HCT116 (cell line): ENCODE data around the gene FAR1. TPM values are rescaled to one million over a fixed set of nuclear protein-coding genes. Genes with fewer than 3 reads are reported as not detected.
"Not testable (repeated sequence)": the region's sequence is repeated elsewhere in the genome, so short reads cannot be mapped to it uniquely, and the experiment has no call there.

ENCODE experiments used
- ATAC-seq: fragments of 200-7000 bp; cut with Tn5 transposase; 2 replicates; pipeline ENCODE4 v1.9.1; 2020; ENCODE audit warnings: mild to moderate bottlenecking, moderate library complexity
- BruUV-seq: library from RNA; stranded (reverse); fragments of 400-500 nt; replicated peaks from 2 replicates; lab custom pipeline; 2021; lab: Mats Ljungman, UMichigan
- CTCF ChIA-PET: fragments of 300-600 bp; sonication (Branson Sonifier 250); formaldehyde crosslinking; loops from one replicate; lab custom pipeline; 2021; ENCODE audit warnings: antibody characterized with exemption; lab: Charles Lee
- POLR2A ChIA-PET: fragments of 300-600, 350-600 bp; sonication (Branson Sonifier 250); formaldehyde crosslinking; loops from one replicate; lab custom pipeline; 2021; ENCODE audit warnings: antibody characterized with exemption; lab: Charles Lee
- RAD21 ChIA-PET, 2 experiments: fragments of 300-600 bp; sonication (Branson Sonifier 250); formaldehyde crosslinking; loops; one replicate each; lab custom pipeline; 2023; ENCODE audit warnings: low total read pairs in 2 of 2; ENCODE audit not compliant: uncharacterized antibody in 2 of 2, unreplicated experiment in 2 of 2, low non-redundant PET in 1 of 2; lab: Charles Lee
- DNase-seq: peaks from one replicate; pipeline ENCODE4 v3.0.0-alpha.2; 2010; ENCODE audit warnings: low read depth, low spot score
- H2AFZ ChIP-seq: fragments of 200-600 bp; shearing (Covaris generic), sonication (generic); 2 replicates; pipeline ENCODE4 v1.6.1; 2017; ENCODE audit warnings: low read depth, mixed run types, mixed read lengths, antibody characterized with exemption, low read length; ENCODE audit not compliant: poor library complexity, severe bottlenecking
- H3K27ac ChIP-seq: 2 replicates; pipeline ENCODE4 v1.5.1; 2012; ENCODE audit warnings: low read depth, low read length
- H3K27me3 ChIP-seq: fragments of 200-600 bp; sonication (generic); 2 replicates; pipeline ENCODE4 v1.6.1; 2016; ENCODE audit warnings: mixed run types, low read length, mixed read lengths; ENCODE audit not compliant: insufficient read depth
- H3K36me3 ChIP-seq, 2 experiments: fragments of 200-500 bp in 1 of 2; fragments of 200-600 bp in 1 of 2; sonication (Bioruptor generic) in 1 of 2; sonication (generic) in 1 of 2; 2 replicates each; pipeline versions ENCODE4 v1.5.1 to v1.6.1; 2014 to 2016; ENCODE audit warnings: low read length in 2 of 2, inconsistent platforms in 1 of 2, mixed read lengths in 1 of 2, mixed run types in 1 of 2; ENCODE audit not compliant: insufficient read depth in 2 of 2, control insufficient read depth in 1 of 2
- H3K4me1 ChIP-seq, 2 experiments: fragments of 200-600 bp in 1 of 2; sonication (generic) in 1 of 2; 2 replicates each; pipeline versions ENCODE4 v1.5.1 to v1.6.1; 2012 to 2017; ENCODE audit warnings: low read length in 2 of 2, inconsistent platforms in 1 of 2, mild to moderate bottlenecking in 1 of 2, mixed read lengths in 1 of 2, mixed run types in 1 of 2, moderate library complexity in 1 of 2; ENCODE audit not compliant: insufficient read depth in 2 of 2, control insufficient read depth in 1 of 2
- H3K4me2 ChIP-seq: fragments of 200-600 bp; sonication (generic); 2 replicates; pipeline ENCODE4 v1.6.1; 2017; ENCODE audit warnings: mixed run types, low read length, mixed read lengths
- H3K4me3 ChIP-seq, 2 experiments: fragments of 200-600 bp in 1 of 2; sonication (generic) in 1 of 2; replicated peaks in 1 of 2; 2 replicates each; pipeline ENCODE4 v1.5.1; 2011 to 2016; ENCODE audit warnings: low read length in 2 of 2, control low read depth in 1 of 2, low read depth in 1 of 2, mild to moderate bottlenecking in 1 of 2, mixed read lengths in 1 of 2, mixed run types in 1 of 2
- H3K79me2 ChIP-seq: fragments of 200-600 bp; sonication (generic); 2 replicates; pipeline ENCODE4 v1.6.1; 2017; ENCODE audit warnings: mild to moderate bottlenecking, mixed run types, low read length, moderate library complexity, mixed read lengths; ENCODE audit not compliant: insufficient read depth
- H3K9ac ChIP-seq: fragments of 200-600 bp; sonication (generic); 2 replicates; pipeline ENCODE4 v1.6.1; 2016; ENCODE audit warnings: low read length, mixed read lengths
- H3K9me2 ChIP-seq: fragments of 200-600 bp; sonication (generic), shearing (Covaris generic); 2 replicates; pipeline ENCODE4 v1.6.1; 2017; ENCODE audit warnings: mixed run types, mild to moderate bottlenecking, moderate library complexity; ENCODE audit not compliant: insufficient read depth
- H3K9me3 ChIP-seq, 2 experiments: fragments of 200-500 bp in 1 of 2; fragments of 200-600 bp in 1 of 2; sonication (Bioruptor generic) in 1 of 2; sonication (generic) in 1 of 2; 2 replicates each; pipeline ENCODE4 v1.6.1; 2014 to 2017; ENCODE audit warnings: low read length in 2 of 2, mixed read lengths in 2 of 2, inconsistent platforms in 1 of 2, low read depth in 1 of 2, mild to moderate bottlenecking in 1 of 2, mixed run types in 1 of 2, moderate library complexity in 1 of 2; ENCODE audit not compliant: control insufficient read depth in 1 of 2, insufficient read depth in 1 of 2
- H4K20me1 ChIP-seq: fragments of 200-600 bp; sonication (generic), shearing (Covaris generic); 2 replicates; pipeline ENCODE4 v1.6.1; 2017; ENCODE audit warnings: mixed run types, mild to moderate bottlenecking, moderate library complexity; ENCODE audit not compliant: insufficient read depth
- CBX3 ChIP-seq: IDR thresholded peaks from 2 replicates; pipeline ENCODE4 v1.6.1; 2012; ENCODE audit warnings: low read depth
- CEBPB ChIP-seq: IDR thresholded peaks from 2 replicates; pipeline ENCODE4 v1.6.1; 2012; ENCODE audit warnings: low read depth
- ELF1 ChIP-seq: IDR thresholded peaks from 2 replicates; pipeline ENCODE4 v1.6.1; 2012; ENCODE audit warnings: low read depth, borderline replicate concordance
- EZH2 ChIP-seq: fragments of 200-600 bp; sonication (generic); IDR thresholded peaks from 2 replicates; pipeline ENCODE4 v1.6.1; 2017; ENCODE audit warnings: antibody characterized with exemption, mixed run types
- POLR2A ChIP-seq: IDR thresholded peaks from 2 replicates; pipeline ENCODE4 v1.7.0; 2011; ENCODE audit warnings: borderline replicate concordance; ENCODE audit not compliant: insufficient read depth, insufficient read length; ENCODE audit errors: extremely low read depth
- SRF ChIP-seq: IDR thresholded peaks from 2 replicates; pipeline ENCODE4 v1.6.1; 2012; ENCODE audit warnings: low read depth
- TCF7L2 ChIP-seq: IDR thresholded peaks from 2 replicates; pipeline ENCODE4 v1.7.0; 2011; ENCODE audit warnings: borderline replicate concordance, inconsistent platforms; ENCODE audit not compliant: insufficient read depth, insufficient read length; ENCODE audit errors: extremely low read depth
- ZFX ChIP-seq: fragments of 450-650 bp; IDR thresholded peaks from 2 replicates; pipeline ENCODE4 v1.6.1; 2017
- ZNF274 ChIP-seq: fragments of 200-500 bp; sonication (Bioruptor generic); IDR thresholded peaks from 2 replicates; pipeline ENCODE4 v1.6.1; 2014; ENCODE audit warnings: mild to moderate bottlenecking, low read depth, low read length, inconsistent platforms
- intact Hi-C: fragments of 100-400 bp; cut with micrococcal nuclease; formaldehyde crosslinking; loops from 2 replicates; pipeline ENCODE4 v1.10.0; 2022
- total RNA-seq: library from RNA; stranded (reverse); gene quantifications from one replicate; pipeline ENCODE4 v1.2.1, GENCODE V29; 2021; ENCODE audit not compliant: unreplicated experiment

Gene FAR1
- total RNA-seq, 1 experiment from 2014 or later: 74.3 TPM

GRCh38 chr11:13620063-13620462 is 48.4 kb upstream of the FAR1 start (continued):
- TF ChIP-seq EZH2 (no peak), SRF (no peak), CEBPB (no peak), ZFX (no peak), CBX3 (no peak), ELF1 (no peak), POLR2A (no peak), ZNF274 (no peak), TCF7L2 (no peak)

- not testable (repeated sequence) for H3K4me1 ChIP-seq, H3K4me3 ChIP-seq
Observed at GRCh38 chr11:13626818-13627217, 41.6 kb upstream of the FAR1 start.

GRCh38 chr11:13628634-13629033 is 39.8 kb upstream of the FAR1 start:
- H3K9me3 ChIP-seq, intact Hi-C loops, H3K27me3 ChIP-seq, H3K4me2 ChIP-seq, H3K4me1 ChIP-seq, POLR2A ChIA-PET, H2AFZ ChIP-seq, RAD21 ChIA-PET, BruUV-seq, H3K27ac ChIP-seq, DNase-seq, ATAC-seq, H4K20me1 ChIP-seq, H3K79me2 ChIP-seq, H3K9ac ChIP-seq, H3K36me3 ChIP-seq, H3K4me3 ChIP-seq, CTCF ChIA-PET, H3K9me2 ChIP-seq: not testable (repeated sequence)

More at GRCh38 chr11:13626818-13627217, 41.6 kb upstream of the FAR1 start:
- H3K36me3 ChIP-seq, RAD21 ChIA-PET, H3K27me3 ChIP-seq, ATAC-seq, DNase-seq, H3K9me2 ChIP-seq, H3K27ac ChIP-seq, H3K9me3 ChIP-seq, POLR2A ChIA-PET, intact Hi-C loops, H3K4me2 ChIP-seq, H3K9ac ChIP-seq, H2AFZ ChIP-seq, H3K79me2 ChIP-seq, BruUV-seq, H4K20me1 ChIP-seq, CTCF ChIA-PET: not testable (repeated sequence)
